Astrocyte of the hippocampus (primary cell): Measurements from ENCODE around the gene NR2E1.
A peak's percentile ranks its signal among the peaks of the same experiment; 100 is the strongest.

Source experiments
- DNase-seq: peaks from one replicate; pipeline ENCODE4 v3.0.0; 2011; ENCODE audit warnings: low read depth, low spot score

The NR2E1 gene

DNA sequence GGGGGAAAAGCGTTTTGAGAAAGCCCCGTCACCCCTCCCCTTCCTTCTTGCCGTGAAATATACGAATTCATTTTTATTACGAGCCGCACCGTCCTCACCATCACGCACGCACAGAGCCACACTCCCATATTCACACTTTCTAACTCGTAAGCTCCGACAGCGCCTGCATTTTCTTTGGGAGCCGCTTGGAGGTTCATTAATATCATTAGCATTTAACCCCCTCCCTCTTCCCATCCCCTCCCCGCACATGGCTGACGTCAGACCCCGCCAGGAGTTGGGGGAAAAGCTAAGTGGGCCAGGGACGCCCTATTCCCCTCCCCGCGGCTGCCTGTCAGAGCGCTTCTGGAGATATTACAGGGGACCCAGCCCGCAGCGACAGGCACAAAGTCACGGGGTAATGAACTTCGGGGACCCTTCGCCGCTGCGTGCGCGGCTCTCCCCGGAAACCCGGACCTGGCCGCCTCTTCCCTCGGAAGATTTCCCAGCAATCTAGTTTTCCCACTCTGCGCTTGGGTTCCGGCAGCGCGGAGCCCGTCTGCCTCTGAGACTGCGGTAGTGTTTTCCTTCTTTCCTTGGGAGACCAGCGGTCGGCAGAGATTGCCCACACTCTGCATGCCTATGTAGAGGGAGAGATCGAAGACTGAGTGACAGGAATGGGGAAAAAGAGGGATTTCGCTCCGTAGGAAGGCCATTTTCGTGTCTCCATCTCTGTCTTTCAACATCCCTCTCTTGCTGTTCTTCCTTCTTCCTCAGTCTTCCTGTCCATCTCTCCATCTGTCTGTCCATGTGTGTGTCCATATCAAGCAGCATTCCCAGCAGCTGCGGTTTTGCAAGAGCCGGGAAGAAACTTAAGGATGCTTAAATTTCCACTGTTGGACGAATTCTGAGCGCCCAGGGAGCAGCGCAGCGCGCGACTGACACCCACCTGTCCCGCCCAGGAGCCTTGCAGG is at the start of gene NR2E1:
TSS of gene NR2E1 (plus strand) at position 309 of the 950 bp plus-strand sequence. CDS start 744 bp downstream, outside the sequence.
- DNase-seq: peak; percentile 85

DNA sequence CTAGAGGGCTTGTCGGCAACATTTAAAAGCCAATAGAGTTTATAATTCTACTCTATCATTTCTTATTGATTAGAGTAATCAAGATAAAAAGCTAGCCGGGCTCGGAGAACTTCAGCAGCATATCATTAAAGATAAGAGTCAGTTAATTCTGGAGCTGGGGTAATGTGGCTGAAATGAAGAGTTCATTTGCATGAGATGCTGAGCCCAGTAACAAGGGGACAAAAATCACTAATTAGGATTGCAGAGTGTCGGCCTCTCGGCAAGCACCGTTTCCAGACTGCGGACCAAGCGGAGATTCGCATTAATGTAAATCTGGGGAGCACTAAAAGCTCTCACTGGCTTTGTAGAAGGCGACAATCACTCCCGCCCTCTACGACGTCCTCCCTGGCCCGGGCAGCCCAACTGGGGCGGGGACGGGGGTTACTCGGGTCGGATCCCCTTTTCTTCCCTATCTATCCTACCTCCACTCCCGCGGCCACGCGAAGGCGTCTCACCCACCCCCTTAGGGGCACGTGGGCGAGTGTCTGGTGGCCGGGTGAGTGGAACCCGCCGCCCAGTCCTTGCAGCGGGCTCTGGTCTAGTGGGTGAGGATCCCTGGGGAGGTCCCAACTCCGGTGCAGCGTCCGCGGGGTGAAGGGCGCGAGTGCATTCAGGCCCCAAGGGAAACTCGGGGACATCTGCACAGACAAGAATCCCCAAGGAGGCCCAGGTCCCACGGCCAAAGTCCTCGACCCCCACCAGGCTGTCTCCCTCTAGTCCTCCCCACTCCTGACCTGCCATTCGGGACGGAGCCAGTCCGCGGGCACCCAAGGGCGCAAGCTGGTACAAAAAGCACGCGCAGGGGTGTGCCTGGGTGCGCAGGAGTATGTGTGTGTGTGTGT is 49.0 kb upstream of the NR2E1 start:
- DNase-seq: no peak

DNA sequence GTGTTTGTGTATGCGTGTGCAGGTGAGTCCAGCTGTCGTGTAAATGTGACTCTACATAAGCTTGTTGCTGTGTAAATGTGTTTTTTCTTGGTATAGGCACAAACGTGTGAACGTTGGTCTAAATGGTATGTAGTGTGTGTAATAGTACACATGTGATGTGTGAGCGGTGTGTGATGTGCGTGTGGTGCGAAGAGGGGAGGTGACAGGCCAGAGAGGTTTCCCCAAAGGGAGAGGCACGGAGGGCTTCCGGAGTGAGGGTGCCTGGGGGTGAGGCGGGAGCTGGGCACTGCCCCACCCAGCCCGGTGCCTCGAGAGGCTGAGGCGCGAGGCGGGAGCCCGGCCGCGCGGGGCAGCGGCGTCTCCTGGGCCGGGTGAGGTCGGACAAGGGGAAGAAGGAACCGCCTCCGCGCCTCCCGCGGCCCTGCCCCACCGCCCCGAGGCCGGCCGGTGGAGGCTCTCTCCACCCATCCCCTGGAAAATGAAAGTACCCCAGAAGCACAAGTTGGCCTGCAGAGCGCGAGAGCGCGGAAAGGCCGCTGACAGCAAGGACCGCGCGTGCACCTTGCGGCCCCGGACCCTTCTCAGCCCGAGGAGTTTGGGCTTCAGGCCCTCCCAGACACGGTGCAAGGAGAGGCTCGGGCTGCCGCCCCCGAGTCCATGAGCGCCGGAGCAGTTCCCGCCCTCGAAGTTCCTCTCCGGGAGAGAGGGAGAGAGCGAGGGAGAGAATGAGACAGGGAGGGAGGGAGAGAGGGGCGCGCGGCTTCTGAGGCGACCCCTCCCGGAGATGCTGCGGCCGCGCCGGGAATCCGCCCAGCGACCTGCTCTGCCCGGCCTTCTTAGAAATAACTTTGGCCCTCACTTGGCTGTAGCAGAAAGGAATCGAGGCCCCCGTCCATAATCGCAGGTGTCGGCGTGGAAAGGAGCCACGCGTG is 48.1 kb upstream of the NR2E1 start:
- peak; percentile 59 for DNase-seq

DNA sequence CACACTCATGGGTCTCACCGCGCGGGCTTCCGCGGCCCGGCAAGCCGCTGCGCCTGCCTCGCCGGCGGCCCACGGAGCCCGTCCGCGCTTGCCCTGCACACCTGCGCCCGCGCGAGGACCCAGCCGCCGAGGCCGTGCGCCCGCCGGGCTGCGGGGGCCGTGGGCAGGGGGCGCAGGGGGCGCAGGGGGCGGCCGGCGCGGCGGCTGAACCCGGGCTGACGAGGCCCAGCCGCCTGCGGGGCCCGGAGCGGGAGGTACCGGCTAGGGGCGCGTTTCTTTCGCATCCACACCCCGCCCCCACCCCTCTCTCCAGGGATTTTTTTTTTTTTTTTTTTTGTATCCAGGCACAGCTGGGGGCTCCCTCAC is 47.5 kb upstream of the NR2E1 start:
- DNase-seq: no peak

DNA sequence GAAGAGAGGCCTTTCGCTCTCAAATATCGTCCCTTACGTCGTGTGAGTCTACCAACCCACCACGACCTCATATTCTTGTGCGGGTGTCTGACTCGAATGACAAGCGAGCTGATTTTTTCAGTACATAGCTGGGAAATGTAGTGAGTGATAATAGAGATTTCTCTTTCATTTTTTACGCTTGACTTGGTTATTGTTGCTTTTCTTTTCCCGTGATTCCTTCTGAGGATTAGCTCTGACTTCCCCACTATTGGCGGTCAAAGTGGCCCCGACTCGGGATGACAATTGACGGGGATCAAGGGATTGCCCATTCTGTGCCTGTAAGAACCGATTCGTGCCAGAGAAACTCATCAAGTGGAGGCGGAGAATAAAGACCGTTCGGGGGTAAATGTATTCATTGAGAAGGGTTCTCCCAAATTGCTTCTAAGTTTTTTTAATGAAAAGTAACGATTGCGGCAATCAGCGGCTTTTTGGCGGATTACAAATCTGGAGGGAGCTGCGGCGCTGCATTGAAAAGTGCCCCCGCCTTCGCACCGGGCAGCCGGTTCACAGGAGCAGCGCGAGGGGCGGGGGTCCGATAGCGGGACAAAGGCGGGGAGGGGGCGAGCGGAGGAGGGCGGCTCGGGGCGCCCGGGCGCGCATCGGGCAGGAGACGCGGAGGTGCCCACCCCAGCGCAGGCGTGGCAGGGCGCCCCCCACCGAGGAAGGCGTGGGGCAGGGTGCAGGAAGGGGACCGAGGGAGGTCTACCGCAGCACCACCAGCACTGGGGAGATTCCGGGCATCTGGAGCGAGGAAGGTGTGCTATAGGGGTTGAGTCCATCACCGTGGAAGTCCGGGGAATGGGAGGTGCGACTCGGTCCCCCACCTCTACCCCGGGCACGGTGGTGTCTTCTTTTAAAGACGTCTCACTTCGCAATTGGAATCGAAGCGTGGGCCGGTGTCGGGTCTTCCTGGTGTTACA is 46.7 kb upstream of the NR2E1 start:
- peak; percentile 32 for DNase-seq

DNA sequence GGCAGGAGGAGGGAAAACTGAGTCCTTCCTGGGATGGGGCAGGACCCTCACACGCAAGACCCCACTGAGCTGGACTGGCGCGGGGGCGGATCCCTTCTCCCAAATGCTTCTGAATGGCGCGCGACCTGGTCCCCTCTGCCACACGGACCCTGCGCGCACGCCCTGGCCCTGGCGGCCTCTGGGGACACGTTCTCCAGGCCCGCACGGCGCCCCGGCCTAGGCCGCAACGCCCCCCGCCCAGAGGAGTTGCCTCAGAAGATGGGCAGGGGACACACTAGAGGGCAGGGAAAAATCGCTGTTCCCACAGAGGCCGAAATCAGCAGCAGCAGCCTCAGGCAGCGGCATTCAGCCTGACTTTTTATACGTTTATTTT is 46.1 kb upstream of the NR2E1 start:
- peak; percentile 42 for DNase-seq

DNA sequence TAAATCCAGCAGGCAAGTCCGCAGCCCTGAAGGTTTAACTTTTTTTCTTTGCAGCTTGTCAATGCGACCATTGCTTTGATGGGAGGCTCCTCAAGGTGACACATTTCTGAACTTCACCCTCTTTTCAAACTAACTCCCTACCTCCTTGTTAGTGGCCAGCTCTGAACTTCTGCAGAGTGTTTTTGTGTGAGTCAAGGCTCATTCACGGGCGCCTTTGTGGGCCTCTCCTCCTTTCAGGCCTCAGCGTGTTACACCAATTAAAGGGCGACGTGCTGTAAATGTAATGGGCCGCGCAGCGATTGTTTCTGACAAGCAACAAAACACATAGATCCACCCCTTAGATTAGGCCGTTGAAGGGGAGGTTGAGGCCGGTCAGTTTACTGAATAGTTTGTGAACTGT is 45.5 kb upstream of the NR2E1 start:
- peak; percentile 80 for DNase-seq

DNA sequence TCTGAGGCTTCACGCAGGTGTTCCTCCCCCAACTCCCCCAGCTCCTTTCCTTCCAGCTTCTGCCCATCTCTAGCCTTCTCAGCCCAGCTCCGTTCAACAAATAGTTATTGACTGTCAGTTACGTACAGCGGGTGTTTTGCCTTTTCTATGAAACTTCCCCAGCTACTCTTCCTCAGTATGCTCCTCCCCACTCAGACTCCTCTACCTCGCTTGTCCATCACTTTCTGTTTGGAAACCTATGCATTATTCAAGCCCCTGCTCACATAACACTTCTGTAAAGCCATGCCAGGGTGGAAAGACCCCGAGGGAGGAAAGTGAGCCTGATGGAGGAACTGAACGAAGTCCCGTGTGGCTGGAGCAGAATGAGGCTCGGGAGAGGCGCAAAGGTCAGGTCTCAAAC is 44.2 kb upstream of the NR2E1 start:
- DNase-seq: no peak

DNA sequence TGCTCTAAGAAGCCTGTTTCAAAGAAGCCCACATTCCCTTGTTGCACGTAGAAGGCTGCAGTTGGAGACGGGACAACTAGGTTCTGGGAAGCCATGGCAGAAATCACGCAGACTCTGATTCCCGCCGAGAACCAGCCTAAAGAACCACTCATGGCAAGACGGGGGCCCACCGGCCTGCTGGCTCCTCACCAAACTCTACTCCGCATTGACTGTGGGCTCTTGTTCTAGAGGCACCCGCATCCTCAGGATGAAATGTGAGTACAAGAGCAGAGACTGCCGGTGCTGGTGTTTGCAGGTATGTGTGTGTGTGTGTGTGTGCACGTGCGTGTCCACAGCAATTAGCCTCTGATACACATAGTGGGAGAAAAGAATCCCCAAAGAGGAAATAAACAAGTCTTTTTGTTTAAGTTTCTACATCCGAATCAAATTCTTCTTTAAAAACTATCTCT is 42.3 kb upstream of the NR2E1 start:
- DNase-seq: no peak

DNA sequence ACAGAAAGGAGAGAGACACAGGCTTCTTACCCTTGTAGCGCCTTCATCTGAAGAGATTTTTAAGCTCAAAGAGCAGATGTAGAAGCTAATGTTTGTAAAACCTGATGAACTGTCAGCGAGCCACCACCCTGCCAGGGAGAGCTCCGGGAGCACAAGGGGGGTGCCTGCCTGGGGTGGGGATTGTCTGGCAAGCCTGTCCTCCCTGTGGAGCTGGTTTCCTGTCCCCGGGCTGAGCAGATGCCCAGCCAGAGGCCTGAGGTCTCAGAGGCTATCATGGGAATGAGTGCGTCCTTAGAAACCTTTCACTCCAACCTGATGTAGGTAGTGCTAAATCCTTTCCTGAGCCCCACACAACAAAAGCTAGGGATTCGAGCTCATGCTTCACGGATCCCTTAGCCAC is 41.9 kb upstream of the NR2E1 start:
- no peak for DNase-seq

DNA sequence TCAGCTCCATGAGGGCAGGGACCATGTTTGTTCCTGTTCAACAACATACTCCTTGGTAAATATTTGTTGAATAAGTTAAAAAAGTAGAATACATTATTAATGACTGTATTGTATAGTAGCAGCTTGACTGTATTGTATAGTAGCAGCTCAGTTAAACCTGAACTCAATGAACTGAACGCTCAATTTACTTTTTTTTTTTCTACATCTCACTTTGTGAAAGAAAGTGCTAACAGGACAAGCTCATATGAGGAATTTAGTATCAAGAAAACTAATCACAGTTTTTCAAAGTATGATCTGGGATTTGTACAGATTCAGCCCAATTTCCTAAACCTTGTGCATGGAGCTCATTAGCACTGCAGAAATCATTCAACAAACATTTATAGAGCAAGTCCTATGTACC is 38.8 kb upstream of the NR2E1 start:
- DNase-seq: no peak

DNA sequence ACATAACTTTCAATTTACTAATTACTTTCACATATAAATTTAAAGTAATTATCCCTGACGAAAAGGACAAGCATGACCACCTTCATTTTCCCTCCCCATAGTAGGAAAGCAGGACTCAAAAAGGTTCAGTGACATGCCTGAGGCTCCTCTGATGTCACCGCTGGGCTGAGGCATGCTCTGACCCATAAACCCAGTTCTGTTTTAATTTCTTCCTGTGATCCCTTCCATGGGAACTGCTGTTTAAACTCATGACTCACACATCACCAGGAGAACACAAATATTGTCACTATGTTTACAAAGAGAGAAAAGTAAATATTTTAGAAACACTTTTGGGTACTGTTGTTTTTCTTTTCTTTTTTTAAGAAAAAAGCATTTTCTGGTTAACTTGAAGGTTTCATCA is 38.0 kb upstream of the NR2E1 start:
- peak; percentile 73 for DNase-seq

DNA sequence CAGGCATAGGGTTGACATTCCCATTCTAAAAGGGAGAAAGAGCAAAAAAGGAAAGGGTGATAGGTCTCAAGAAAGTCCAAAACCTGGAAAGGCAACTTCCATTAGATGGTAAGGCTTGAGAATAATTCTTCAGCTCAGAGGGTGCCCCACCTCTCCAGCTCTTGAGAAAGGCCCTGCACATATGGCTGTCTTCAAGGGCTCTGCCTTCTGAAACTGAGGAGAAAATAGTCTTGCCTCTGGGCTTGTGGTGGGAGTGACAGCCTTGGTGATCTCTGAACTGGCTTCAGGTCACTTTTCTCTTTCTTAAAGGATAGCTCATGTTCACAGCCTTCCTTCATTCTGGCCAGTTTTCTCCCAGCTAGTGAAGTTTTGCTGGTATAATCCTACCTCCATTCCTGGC is 35.6 kb upstream of the NR2E1 start:
- DNase-seq: no peak

DNA sequence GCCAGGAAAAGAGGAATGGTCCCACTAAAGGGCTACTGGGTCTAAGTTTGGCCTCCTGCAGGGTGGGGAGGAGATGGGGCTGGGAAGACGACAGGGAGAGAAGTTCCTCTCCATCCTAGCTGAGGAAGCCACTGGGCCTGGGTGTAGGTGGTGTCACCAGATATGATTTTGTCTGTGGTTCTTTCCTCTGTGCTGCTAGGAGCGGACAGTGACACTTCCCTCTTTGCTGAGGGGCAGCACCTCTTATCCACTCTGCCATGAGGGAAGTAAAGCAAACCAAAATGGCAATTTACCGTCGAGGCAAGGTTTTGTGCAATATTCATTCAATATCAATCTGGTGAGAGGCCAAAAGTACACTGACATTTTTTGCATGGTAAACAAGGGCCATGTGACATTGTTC is 33.0 kb upstream of the NR2E1 start:
- DNase-seq: no peak

DNA sequence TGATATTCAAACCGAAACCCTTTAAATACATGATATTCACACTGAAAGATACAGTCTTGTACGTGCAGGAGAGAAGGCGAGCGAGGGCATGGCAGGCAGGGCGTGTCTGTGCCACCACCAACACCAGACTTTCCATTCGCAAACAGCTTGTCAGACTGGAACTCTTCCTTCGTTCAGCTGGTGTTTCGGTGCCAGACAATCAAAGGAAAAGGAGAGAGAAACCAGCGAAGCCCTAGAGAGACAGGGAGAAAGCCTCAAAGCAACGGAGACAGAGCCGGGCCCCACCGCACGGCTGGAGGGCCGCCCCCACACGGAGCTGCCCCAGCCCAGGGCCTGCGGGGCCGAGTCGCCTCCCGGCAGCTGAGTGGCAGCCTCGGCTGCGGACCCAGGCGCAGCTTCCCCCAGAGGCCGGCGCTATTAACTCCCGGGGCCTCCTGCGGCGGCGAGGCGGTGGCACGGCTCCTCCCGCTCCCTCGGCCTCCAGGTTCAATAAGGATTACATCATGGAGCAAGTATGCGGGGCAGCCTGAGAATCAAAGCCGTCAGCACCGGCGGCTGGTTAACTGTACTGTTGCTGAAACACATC is 32.1 kb upstream of the NR2E1 start:
- DNase-seq: peak; percentile 98

DNA sequence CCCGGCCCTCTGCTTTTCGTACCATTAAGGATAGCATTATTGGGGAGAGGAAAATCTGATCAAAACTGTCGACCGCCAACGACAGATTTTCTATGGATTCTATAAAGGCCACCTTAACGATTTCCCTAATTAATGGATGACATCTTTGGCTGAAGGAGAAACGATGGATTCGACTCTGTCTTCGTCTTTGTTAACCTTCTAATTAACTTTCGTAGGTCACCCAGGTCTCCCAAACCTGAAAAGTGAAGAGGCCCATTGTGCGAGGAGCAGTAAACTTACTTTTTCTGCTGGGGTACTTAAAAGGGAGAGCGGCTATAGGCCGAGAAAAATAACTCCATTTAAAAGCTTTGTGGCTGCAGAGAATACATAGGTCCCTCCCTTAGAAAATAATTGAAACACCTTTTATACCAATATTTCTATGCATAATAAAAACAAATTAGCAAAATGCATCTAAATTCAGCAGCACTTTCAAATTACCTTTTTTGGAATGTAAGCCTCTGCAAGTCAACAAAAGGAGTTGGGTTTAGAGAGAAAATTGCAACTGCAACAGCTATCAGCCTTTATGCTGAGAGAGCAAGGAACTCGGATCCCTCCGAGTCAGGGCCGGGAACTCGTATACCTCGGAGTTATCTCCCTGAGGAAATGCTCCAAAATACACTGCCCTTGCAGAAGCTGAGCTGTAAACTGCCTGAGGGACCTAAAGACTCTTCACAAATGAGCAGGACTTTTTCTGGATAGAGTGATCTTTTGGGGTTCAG is 31.4 kb upstream of the NR2E1 start:
- peak; percentile 56 for DNase-seq

DNA sequence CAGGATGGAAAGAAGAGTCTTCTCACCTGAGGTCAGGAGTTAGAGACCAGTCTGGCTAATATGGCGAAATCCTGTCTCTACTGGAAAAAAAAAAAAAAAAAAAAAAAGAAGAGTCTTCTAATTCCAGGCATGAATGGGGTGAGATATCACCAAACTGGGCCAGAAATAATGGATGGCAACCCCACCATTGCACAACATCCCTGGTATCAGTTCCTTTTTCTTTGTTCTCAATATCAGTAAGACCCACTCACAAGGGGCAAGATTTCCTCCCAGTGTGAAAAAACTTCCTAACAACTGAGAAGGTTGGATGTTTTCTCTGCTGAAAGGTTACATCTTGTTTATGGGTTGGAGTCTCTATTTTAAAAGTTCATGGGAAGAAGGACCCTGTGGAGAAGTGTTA is 23.6 kb upstream of the NR2E1 start:
- no peak for DNase-seq

DNA sequence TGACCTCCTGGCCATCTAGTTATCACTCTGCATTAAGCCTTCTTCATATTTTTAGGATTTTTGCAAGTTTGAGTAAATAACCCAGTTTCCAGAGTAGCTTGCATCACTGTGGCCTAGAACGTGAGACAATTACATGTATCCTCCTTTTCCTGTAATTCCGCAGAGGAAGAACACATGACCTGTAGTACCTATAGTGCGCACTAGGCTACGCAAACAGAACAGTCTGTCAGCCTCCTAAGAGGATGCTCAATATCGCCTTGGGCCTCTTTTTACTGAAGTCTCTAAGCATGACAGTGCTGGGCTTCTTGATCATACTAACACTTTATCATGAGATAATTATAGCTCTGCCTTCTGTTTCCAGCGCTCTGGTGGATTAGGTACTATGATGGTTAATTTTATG is 20.2 kb upstream of the NR2E1 start:
- no peak for DNase-seq

DNA sequence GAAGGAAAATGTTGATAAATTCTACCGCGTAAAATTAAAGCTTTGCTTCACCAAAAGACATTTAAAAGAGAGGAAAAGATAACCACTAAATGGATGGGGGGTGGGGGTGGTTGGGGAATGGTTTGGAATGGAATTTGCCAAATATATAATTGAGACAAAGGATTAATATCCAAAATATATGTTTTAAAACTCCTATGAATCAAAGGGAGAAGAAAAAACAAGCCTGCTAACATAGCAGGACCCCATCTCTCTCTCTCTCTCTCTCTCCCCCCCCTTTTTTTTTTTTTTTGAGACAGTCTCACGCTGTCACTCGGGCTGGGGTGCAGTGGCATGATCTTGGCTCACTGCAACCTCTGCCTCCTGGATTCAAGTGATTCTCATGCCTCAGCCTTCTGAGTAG is 13.4 kb upstream of the NR2E1 start:
- DNase-seq: no peak
